ENCODE results near the gene CR1.
"Not testable (repeated sequence)": the region's sequence is repeated elsewhere in the genome, so short reads cannot be mapped to it uniquely, and the experiment has no call there.

The CR1 gene

DNA sequence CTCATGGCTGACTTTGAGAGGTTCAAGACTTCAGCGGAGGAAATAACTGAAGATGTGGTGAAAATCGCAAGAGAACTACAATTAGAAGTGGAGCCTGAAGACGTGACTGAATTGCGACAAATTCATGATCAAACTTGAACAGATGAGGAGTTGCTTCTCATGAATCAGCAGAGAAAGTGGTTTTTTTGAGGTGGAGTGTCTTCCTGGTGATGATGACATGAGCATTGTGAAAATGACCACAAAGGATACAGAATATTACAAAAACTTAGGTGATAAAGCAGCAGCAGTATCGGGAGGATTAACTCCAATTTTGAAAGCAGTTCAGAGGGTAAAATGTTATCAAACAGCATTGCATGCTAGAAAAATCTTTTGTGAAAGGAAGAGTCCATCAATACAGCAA, 58.9 kb downstream of the CR1 start:
- WGBS, 2 donors (ENCODE audit: extremely low coverage in 2 of 2, insufficient read length in 2 of 2, insufficient replicate concordance in 1 of 2), result no CpG with 5 or more reads among the region's 5 CpGs

GRCh38 chr1:207565546-207566468, 69.8 kb downstream of the CR1 start:
- no peak overlapping the region for H3K18ac ChIP-seq (ENCODE audit: low read length)
- no peak overlapping the region for H4K8ac ChIP-seq (ENCODE audit: low read depth, low read length)
- no peaks in the 10 kb centered on the region for H3K4me1 ChIP-seq (ENCODE audit: control insufficient read depth in 2 of 2, insufficient read depth in 1 of 2, low read depth in 1 of 2, low read length in 2 of 2)
- DNase-seq (ENCODE audit: low spot score), result no peak
- H2BK12ac ChIP-seq (ENCODE audit: low read length), result no peak overlapping the region
- no peak overlapping the region for H3K4ac ChIP-seq (ENCODE audit: low read length)
- H3K4me3 ChIP-seq (ENCODE audit: low read length in 2 of 2), result no peak overlapping the region
- H3K4me2 ChIP-seq (ENCODE audit: insufficient read depth, low read length, poor library complexity, severe bottlenecking), result no peak overlapping the region
- no peak overlapping the region for H2BK5ac ChIP-seq (ENCODE audit: low read length)
- H2AK5ac ChIP-seq (ENCODE audit: low read depth, low read length), result no peak overlapping the region
- H3K9me3 ChIP-seq (replicated peaks in 1 of 2; ENCODE audit: control insufficient read depth in 2 of 2, insufficient read depth in 1 of 2, low read depth in 1 of 2, low read length in 2 of 2), result no peaks in the 10 kb centered on the region
- no peaks in the 10 kb centered on the region for H3K79me1 ChIP-seq (ENCODE audit: low read depth, low read length)
- H3K14ac ChIP-seq (ENCODE audit: low read length), result no peak overlapping the region
- H3K36me3 ChIP-seq (replicated peaks in 1 of 2; ENCODE audit: control insufficient read depth in 2 of 2, insufficient read depth in 2 of 2, low read length in 2 of 2), result no peaks in the 10 kb centered on the region
- H3K23ac ChIP-seq (ENCODE audit: low read depth, low read length, poor library complexity), result no peak overlapping the region
- no peak overlapping the region for H2BK15ac ChIP-seq (ENCODE audit: low read length)
- H4K91ac ChIP-seq (ENCODE audit: low read depth, low read length, poor library complexity), result no peak overlapping the region
- no CpG with 5 or more reads among the region's 4 CpGs for WGBS, 2 donors (ENCODE audit: extremely low coverage in 2 of 2, insufficient read length in 2 of 2, insufficient replicate concordance in 1 of 2)
- no peak overlapping the region for H2AFZ ChIP-seq (ENCODE audit: low read length)
- H3K27me3 ChIP-seq (ENCODE audit: control insufficient read depth in 3 of 3, insufficient read depth in 3 of 3, low read depth in 1 of 3, low read length in 3 of 3), result no peaks in the 10 kb centered on the region
- H3K27ac ChIP-seq (replicated peaks; ENCODE audit: low read length), result no peak overlapping the region
- H3K9ac ChIP-seq (ENCODE audit: low read depth, low read length, poor library complexity), result no peak overlapping the region
- H2BK120ac ChIP-seq (ENCODE audit: low read depth, low read length), result no peak overlapping the region

More for the DNA sequence above, 58.9 kb downstream of the CR1 start:
- not testable (repeated sequence) for H2AFZ ChIP-seq (ENCODE audit: low read length); H3K4me2 ChIP-seq (ENCODE audit: insufficient read depth, low read length, poor library complexity, severe bottlenecking); H3K23ac ChIP-seq (ENCODE audit: low read depth, low read length, poor library complexity); H3K79me1 ChIP-seq (ENCODE audit: low read depth, low read length); H3K27ac ChIP-seq (replicated peaks; ENCODE audit: low read length); H2BK120ac ChIP-seq (ENCODE audit: low read depth, low read length); H3K4ac ChIP-seq (ENCODE audit: low read length); H2BK12ac ChIP-seq (ENCODE audit: low read length); H2AK5ac ChIP-seq (ENCODE audit: low read depth, low read length); H3K9me3 ChIP-seq (replicated peaks in 1 of 2; ENCODE audit: control insufficient read depth in 2 of 2, insufficient read depth in 1 of 2, low read depth in 1 of 2, low read length in 2 of 2); H3K4me1 ChIP-seq (ENCODE audit: control insufficient read depth in 2 of 2, insufficient read depth in 1 of 2, low read depth in 1 of 2, low read length in 2 of 2); H3K4me3 ChIP-seq (ENCODE audit: low read length in 2 of 2); H3K27me3 ChIP-seq (ENCODE audit: control insufficient read depth in 3 of 3, insufficient read depth in 3 of 3, low read depth in 1 of 3, low read length in 3 of 3); H3K36me3 ChIP-seq (replicated peaks in 1 of 2; ENCODE audit: control insufficient read depth in 2 of 2, insufficient read depth in 2 of 2, low read length in 2 of 2); H4K91ac ChIP-seq (ENCODE audit: low read depth, low read length, poor library complexity); H3K9ac ChIP-seq (ENCODE audit: low read depth, low read length, poor library complexity); H3K14ac ChIP-seq (ENCODE audit: low read length); H4K8ac ChIP-seq (ENCODE audit: low read depth, low read length); H2BK15ac ChIP-seq (ENCODE audit: low read length); DNase-seq (ENCODE audit: low spot score); H2BK5ac ChIP-seq (ENCODE audit: low read length); H3K18ac ChIP-seq (ENCODE audit: low read length)

DNA sequence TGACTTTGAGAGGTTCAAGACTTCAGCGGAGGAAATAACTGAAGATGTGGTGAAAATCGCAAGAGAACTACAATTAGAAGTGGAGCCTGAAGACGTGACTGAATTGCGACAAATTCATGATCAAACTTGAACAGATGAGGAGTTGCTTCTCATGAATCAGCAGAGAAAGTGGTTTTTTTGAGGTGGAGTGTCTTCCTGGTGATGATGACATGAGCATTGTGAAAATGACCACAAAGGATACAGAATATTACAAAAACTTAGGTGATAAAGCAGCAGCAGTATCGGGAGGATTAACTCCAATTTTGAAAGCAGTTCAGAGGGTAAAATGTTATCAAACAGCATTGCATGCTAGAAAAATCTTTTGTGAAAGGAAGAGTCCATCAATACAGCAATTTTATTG, 76.0 kb downstream of the CR1 start:
- H2BK5ac ChIP-seq (ENCODE audit: low read length); H3K9ac ChIP-seq (ENCODE audit: low read depth, low read length, poor library complexity); H3K14ac ChIP-seq (ENCODE audit: low read length); H2BK15ac ChIP-seq (ENCODE audit: low read length); H3K4me2 ChIP-seq (ENCODE audit: insufficient read depth, low read length, poor library complexity, severe bottlenecking); H3K4me3 ChIP-seq (ENCODE audit: low read length in 2 of 2); H4K8ac ChIP-seq (ENCODE audit: low read depth, low read length); H2BK120ac ChIP-seq (ENCODE audit: low read depth, low read length); H3K27me3 ChIP-seq (ENCODE audit: control insufficient read depth in 3 of 3, insufficient read depth in 3 of 3, low read depth in 1 of 3, low read length in 3 of 3); H3K36me3 ChIP-seq (replicated peaks in 1 of 2; ENCODE audit: control insufficient read depth in 2 of 2, insufficient read depth in 2 of 2, low read length in 2 of 2); DNase-seq (ENCODE audit: low spot score); H3K18ac ChIP-seq (ENCODE audit: low read length); H2AFZ ChIP-seq (ENCODE audit: low read length); H3K79me1 ChIP-seq (ENCODE audit: low read depth, low read length); H2AK5ac ChIP-seq (ENCODE audit: low read depth, low read length); H3K4me1 ChIP-seq (ENCODE audit: control insufficient read depth in 2 of 2, insufficient read depth in 1 of 2, low read depth in 1 of 2, low read length in 2 of 2); H3K27ac ChIP-seq (replicated peaks; ENCODE audit: low read length); H4K91ac ChIP-seq (ENCODE audit: low read depth, low read length, poor library complexity); H3K23ac ChIP-seq (ENCODE audit: low read depth, low read length, poor library complexity); H3K4ac ChIP-seq (ENCODE audit: low read length); H3K9me3 ChIP-seq (replicated peaks in 1 of 2; ENCODE audit: control insufficient read depth in 2 of 2, insufficient read depth in 1 of 2, low read depth in 1 of 2, low read length in 2 of 2); H2BK12ac ChIP-seq (ENCODE audit: low read length): not testable (repeated sequence)
- no CpG with 5 or more reads among the region's 5 CpGs for WGBS, 2 donors (ENCODE audit: extremely low coverage in 2 of 2, insufficient read length in 2 of 2, insufficient replicate concordance in 1 of 2)

- H3K4ac ChIP-seq (ENCODE audit: low read length); H3K9me3 ChIP-seq (replicated peaks in 1 of 2; ENCODE audit: control insufficient read depth in 2 of 2, insufficient read depth in 1 of 2, low read depth in 1 of 2, low read length in 2 of 2); H3K27me3 ChIP-seq (ENCODE audit: control insufficient read depth in 3 of 3, insufficient read depth in 3 of 3, low read depth in 1 of 3, low read length in 3 of 3); H3K23ac ChIP-seq (ENCODE audit: low read depth, low read length, poor library complexity); DNase-seq (ENCODE audit: low spot score); H3K27ac ChIP-seq (replicated peaks; ENCODE audit: low read length); H2AFZ ChIP-seq (ENCODE audit: low read length); H3K9ac ChIP-seq (ENCODE audit: low read depth, low read length, poor library complexity); H2BK5ac ChIP-seq (ENCODE audit: low read length); H4K91ac ChIP-seq (ENCODE audit: low read depth, low read length, poor library complexity); H2AK5ac ChIP-seq (ENCODE audit: low read depth, low read length); H2BK15ac ChIP-seq (ENCODE audit: low read length); H2BK120ac ChIP-seq (ENCODE audit: low read depth, low read length); H3K4me2 ChIP-seq (ENCODE audit: insufficient read depth, low read length, poor library complexity, severe bottlenecking); H3K79me1 ChIP-seq (ENCODE audit: low read depth, low read length); H2BK12ac ChIP-seq (ENCODE audit: low read length); H3K4me1 ChIP-seq (ENCODE audit: control insufficient read depth in 2 of 2, insufficient read depth in 1 of 2, low read depth in 1 of 2, low read length in 2 of 2); H3K36me3 ChIP-seq (replicated peaks in 1 of 2; ENCODE audit: control insufficient read depth in 2 of 2, insufficient read depth in 2 of 2, low read length in 2 of 2); H4K8ac ChIP-seq (ENCODE audit: low read depth, low read length); H3K18ac ChIP-seq (ENCODE audit: low read length); H3K14ac ChIP-seq (ENCODE audit: low read length); H3K4me3 ChIP-seq (ENCODE audit: low read length in 2 of 2): not testable (repeated sequence)
- WGBS, 2 donors (ENCODE audit: extremely low coverage in 2 of 2, insufficient read length in 2 of 2, insufficient replicate concordance in 1 of 2), result no CpG with 5 or more reads among the region's 5 CpGs
These were observed 77.1 kb downstream of the CR1 start for GRCh38 chr1:207573074-207573473.
